Thoracic aorta (tissue), 2 donors: ENCODE measurements around the gene PPEF1. TPM values are rescaled to one million over a fixed set of nuclear protein-coding genes. Genes with fewer than 3 reads are reported as not detected.

ENCODE experiments used
- ATAC-seq: fragments of 150-250 bp; one replicate; pipeline ENCODE4 v1.8.0; 2017; ENCODE audit warnings: low read depth; ENCODE audit not compliant: insufficient number of reproducible peaks, low FRiP score
- DNase-seq: peaks from one replicate; pipeline ENCODE4 v3.0.0-alpha.2; 2020; ENCODE audit warnings: low spot score
- H3K27ac ChIP-seq, 2 donors: fragments of 200-600 bp; sonication (generic); 1 replicate in 1 of 2; 2 replicates in 1 of 2; pipeline ENCODE4 v1.5.1; 2016; ENCODE audit warnings: mild to moderate bottlenecking in 2 of 2, moderate library complexity in 2 of 2
- H3K27me3 ChIP-seq: fragments of 200-600 bp; sonication (generic); replicated peaks from 2 replicates; pipeline ENCODE4 v1.6.0; 2016; ENCODE audit warnings: mild to moderate bottlenecking; ENCODE audit not compliant: insufficient read depth
- H3K36me3 ChIP-seq: fragments of 200-600 bp; sonication (generic); one replicate; pipeline ENCODE4 v1.5.1; 2016
- H3K4me1 ChIP-seq, 2 donors: fragments of 200-600 bp; sonication (generic); 1 replicate in 1 of 2; 2 replicates in 1 of 2; pipeline versions ENCODE4 v1.5.1 to v1.6.0; 2016; ENCODE audit warnings: low read depth in 2 of 2, mild to moderate bottlenecking in 1 of 2; ENCODE audit not compliant: control insufficient read depth in 1 of 2
- H3K4me3 ChIP-seq: fragments of 200-600 bp; sonication (generic); 2 replicates; pipeline ENCODE4 v1.5.1; 2016; ENCODE audit warnings: mild to moderate bottlenecking
- H3K9me3 ChIP-seq: fragments of 200-600 bp; sonication (generic); 2 replicates; pipeline ENCODE4 v1.5.1; 2016
- total RNA-seq, 2 donors: library from RNA; depleted of rRNA; stranded (reverse); fragments of >200 nt; gene quantifications; one replicate each; pipeline versions ENCODE4 v1.1.0 to v1.2.3, GENCODE V29; 2016
- TF ChIP-seq, protein P1 (sequence below): fragments of 200-600 bp; sonication (generic); IDR thresholded peaks from one replicate; pipeline ENCODE4 v1.5.1; 2019; ENCODE audit warnings: antibody characterized with exemption

The PPEF1 gene
- total RNA-seq, 2 donors from 2014 or later: not detected

DNA sequence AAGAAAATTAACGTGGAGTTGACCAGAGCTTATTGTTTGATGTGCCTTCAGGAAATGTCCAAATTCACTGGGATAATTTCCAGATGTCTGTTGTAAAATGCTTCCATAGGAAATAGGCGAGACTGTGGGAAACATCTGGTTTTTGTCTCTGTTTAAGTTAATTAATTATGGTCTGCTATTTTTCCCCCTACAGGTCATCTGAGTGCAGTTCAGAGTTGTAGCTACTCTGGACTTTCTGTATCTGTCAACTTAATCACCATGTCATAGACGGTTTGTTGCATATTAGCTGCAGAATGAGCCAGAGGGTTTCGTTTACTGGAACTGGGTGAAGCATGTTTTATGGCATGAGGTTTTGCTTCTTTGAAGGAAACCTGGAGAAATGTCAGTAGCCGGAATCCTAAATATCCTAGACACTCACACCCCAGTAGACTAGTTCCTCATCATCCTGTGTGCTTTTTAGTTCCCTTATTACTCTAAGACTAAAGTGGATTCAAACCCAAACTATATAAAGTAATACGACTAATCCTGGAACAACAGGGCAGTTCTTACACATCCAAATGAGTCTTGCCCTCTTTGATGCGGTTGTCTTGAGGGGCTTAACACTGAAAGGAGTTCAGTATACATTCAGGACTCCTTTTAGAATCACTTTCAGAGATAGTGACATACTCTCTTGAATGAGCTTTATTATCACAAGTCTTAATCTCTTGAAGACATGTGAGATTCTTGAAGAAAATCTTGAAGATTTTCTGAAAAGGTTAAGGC, 62.5 kb downstream of the PPEF1 start:
- H3K36me3 ChIP-seq: no peaks in the 10 kb centered on the region
- ATAC-seq: no peak
- H3K4me1 ChIP-seq: no peaks in the 10 kb centered on the region
- H3K27ac ChIP-seq: no peak overlapping the region
- no peaks in the 10 kb centered on the region for H3K9me3 ChIP-seq
- H3K4me3 ChIP-seq: no peak overlapping the region
- DNase-seq: no peak
- H3K27me3 ChIP-seq: no peaks in the 10 kb centered on the region
- TF ChIP-seq, protein P1, sequence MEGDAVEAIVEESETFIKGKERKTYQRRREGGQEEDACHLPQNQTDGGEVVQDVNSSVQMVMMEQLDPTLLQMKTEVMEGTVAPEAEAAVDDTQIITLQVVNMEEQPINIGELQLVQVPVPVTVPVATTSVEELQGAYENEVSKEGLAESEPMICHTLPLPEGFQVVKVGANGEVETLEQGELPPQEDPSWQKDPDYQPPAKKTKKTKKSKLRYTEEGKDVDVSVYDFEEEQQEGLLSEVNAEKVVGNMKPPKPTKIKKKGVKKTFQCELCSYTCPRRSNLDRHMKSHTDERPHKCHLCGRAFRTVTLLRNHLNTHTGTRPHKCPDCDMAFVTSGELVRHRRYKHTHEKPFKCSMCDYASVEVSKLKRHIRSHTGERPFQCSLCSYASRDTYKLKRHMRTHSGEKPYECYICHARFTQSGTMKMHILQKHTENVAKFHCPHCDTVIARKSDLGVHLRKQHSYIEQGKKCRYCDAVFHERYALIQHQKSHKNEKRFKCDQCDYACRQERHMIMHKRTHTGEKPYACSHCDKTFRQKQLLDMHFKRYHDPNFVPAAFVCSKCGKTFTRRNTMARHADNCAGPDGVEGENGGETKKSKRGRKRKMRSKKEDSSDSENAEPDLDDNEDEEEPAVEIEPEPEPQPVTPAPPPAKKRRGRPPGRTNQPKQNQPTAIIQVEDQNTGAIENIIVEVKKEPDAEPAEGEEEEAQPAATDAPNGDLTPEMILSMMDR: no peak

GRCh38 chrX:18789916-18790315, 82.5 kb downstream of the PPEF1 start:
- no peak overlapping the region for H3K27ac ChIP-seq
- no peaks in the 10 kb centered on the region for H3K36me3 ChIP-seq
- H3K4me3 ChIP-seq: no peak overlapping the region
- no peaks in the 10 kb centered on the region for H3K9me3 ChIP-seq
- no peaks in the 10 kb centered on the region for H3K27me3 ChIP-seq
- DNase-seq (no peak), ATAC-seq (no peak)
- H3K4me1 ChIP-seq: no peaks in the 10 kb centered on the region
- TF ChIP-seq, protein P1: no peak

DNA sequence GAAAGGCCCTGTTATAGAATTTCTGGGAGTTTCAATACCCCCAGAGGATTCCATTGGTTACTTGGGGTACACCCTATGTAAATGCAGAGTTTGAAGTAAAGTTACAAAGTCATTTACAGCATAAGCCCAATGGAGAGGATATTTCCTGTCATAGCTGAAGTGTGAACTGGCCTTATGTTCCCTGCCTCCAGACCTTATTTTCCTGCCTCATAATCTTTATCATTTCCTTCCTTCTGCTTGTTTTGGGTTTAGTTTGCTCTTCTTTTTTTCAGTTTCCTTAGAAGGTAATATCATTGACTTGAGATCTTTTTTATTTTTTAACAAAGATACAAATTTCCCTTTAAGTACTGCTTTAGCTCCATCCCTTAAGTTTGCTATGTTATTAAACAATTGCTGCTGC, 85.4 kb downstream of the PPEF1 start:
- no peaks in the 10 kb centered on the region for H3K4me1 ChIP-seq
- no peaks in the 10 kb centered on the region for H3K27me3 ChIP-seq
- TF ChIP-seq, protein P1: no peak
- ATAC-seq (no peak), DNase-seq (no peak)
- H3K36me3 ChIP-seq: no peaks in the 10 kb centered on the region
- no peaks in the 10 kb centered on the region for H3K9me3 ChIP-seq
- H3K27ac ChIP-seq: no peak overlapping the region
- no peak overlapping the region for H3K4me3 ChIP-seq

DNA sequence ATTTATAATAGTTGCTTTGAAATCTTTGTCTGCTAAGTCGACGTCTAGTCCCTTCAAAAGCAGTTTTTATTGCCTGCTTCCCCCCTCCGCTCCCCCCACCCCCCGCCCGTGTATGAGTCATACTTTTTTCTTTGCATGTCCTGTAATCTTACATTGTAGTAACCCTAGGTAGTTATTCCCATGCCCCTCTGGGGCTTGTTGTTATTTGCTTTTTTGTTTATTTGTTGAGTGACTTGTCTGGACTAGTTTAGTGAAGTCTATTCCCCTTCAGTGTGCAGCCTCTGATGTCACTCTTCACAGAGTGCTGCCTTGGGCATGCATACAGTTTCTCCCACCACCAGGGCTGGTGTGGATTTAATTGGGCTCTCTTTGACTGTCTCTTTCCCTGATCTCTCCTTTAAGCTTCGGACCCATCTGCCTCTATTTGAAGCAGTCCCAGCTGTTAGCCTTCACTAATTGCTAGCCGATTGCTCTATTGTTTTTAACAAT, 86.2 kb downstream of the PPEF1 start:
- H3K4me3 ChIP-seq: no peak overlapping the region
- no peak for ATAC-seq
- H3K27me3 ChIP-seq: no peaks in the 10 kb centered on the region
- no peak overlapping the region for H3K27ac ChIP-seq
- H3K4me1 ChIP-seq: no peaks in the 10 kb centered on the region
- H3K36me3 ChIP-seq: no peaks in the 10 kb centered on the region
- TF ChIP-seq, protein P1: no peak
- DNase-seq: no peak
- no peaks in the 10 kb centered on the region for H3K9me3 ChIP-seq

DNA sequence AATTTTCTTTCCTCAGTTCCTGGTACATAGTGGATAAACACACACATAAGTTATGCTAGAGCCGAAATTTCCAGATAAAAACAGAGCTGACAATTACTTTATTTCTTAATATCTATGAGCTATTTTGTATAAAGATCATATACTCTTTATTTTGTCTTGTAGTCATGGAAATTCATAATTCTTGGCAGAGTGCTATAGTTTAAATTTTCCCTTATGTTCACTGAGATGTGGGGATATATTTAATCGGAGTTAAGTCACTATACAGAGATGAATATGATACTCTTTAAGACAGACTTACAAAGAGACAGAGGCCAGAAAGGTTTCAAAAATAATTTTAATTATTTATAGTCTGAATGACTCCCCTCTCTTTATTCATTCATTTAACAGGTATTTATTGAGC, 89.7 kb downstream of the PPEF1 start:
- no peak for ATAC-seq
- TF ChIP-seq, protein P1: no peak
- no peak overlapping the region for H3K4me3 ChIP-seq

More for the DNA sequence above, 89.7 kb downstream of the PPEF1 start:
- Histone ChIP-seq H3K9me3 (no peaks in the 10 kb centered on the region), H3K27ac (no peak overlapping the region), H3K4me1 (no peaks in the 10 kb centered on the region), H3K36me3 (no peaks in the 10 kb centered on the region), H3K27me3 (no peaks in the 10 kb centered on the region)
- DNase-seq: no peak
